Body of pancreas (tissue), 4 donors: Measurements from ENCODE around the gene NXPH3. TPM values are rescaled to one million over a fixed set of nuclear protein-coding genes. Genes with fewer than 3 reads are reported as not detected.
"Not testable (repeated sequence)": the region's sequence is repeated elsewhere in the genome, so short reads cannot be mapped to it uniquely, and the experiment has no call there.

ENCODE experiments used
- ATAC-seq: fragments of 150-250 bp; one replicate; pipeline ENCODE4 v1.9.1; 2016
- DNase-seq, 4 donors: peaks; one replicate each; pipeline ENCODE4 v3.0.0-alpha.2; 2019
- H3K27ac ChIP-seq, 4 donors: fragments of 200-600 bp; sonication (generic); 1 replicate in 3 of 4; 2 replicates in 1 of 4; pipeline versions ENCODE4 v1.5.1 to v1.6.1; 2016 to 2019; ENCODE audit warnings: mild to moderate bottlenecking in 1 of 4, mixed read lengths in 1 of 4, moderate library complexity in 1 of 4
- H3K27me3 ChIP-seq, 2 donors: fragments of 200-600 bp; sonication (generic); one replicate each; pipeline ENCODE4 v1.6.0; 2016; ENCODE audit warnings: mild to moderate bottlenecking in 1 of 2
- H3K36me3 ChIP-seq, 2 donors: fragments of 200-600 bp; sonication (generic); replicated peaks in 1 of 2; 2 replicates each; pipeline ENCODE4 v1.5.1; 2016; ENCODE audit warnings: low read depth in 2 of 2; ENCODE audit not compliant: insufficient read depth in 1 of 2
- H3K4me1 ChIP-seq: fragments of 200-600 bp; sonication (generic); one replicate; pipeline ENCODE4 v1.6.0; 2016
- H3K4me3 ChIP-seq, 2 donors: fragments of 200-600 bp; sonication (generic); 1 replicate in 1 of 2; 2 replicates in 1 of 2; pipeline ENCODE4 v1.5.1; 2016 to 2019
- H3K9me3 ChIP-seq, 3 donors: fragments of 200-600 bp; sonication (generic); 1 replicate in 2 of 3; 2 replicates in 1 of 3; pipeline ENCODE4 v1.5.1; 2016
- CTCF ChIP-seq, 7 experiments: fragments of 450-650 bp in 4 of 7; fragments of 200-600 bp in 3 of 7; sonication (generic) in 3 of 7; IDR thresholded peaks; one replicate each; pipeline ENCODE4 v1.5.1; 2016 to 2019; ENCODE audit warnings: antibody characterized with exemption in 7 of 7
- POLR2A ChIP-seq, 3 donors: fragments of 450-650 bp; IDR thresholded peaks; one replicate each; pipeline ENCODE4 v1.6.1; 2016; ENCODE audit warnings: antibody characterized with exemption in 3 of 3, mild to moderate bottlenecking in 2 of 3
- WGBS, 2 donors: methylation state at CpG; one replicate each; pipeline ENCODE4 v1.1.5; 2017; 5-methylcytosine and 5-hydroxymethylcytosine counted together
- intact Hi-C: fragments of 100-400 bp; cut with DNase I; formaldehyde crosslinking; loops from one replicate; pipeline ENCODE4 v1.15.1; 2023
- total RNA-seq, 2 donors: library from RNA; depleted of rRNA; stranded (reverse); fragments of >200 nt; gene quantifications; one replicate each; pipeline ENCODE4 v1.1.0, GENCODE V29; 2016

NXPH3 gene
- total RNA-seq, 2 donors from 2014 or later, result 0.78 to 0.99 TPM

- intact Hi-C loops, result no loop called here
- H3K27me3 ChIP-seq, result no peaks in the 10 kb centered on the region
- H3K36me3 ChIP-seq, result no peaks in the 10 kb centered on the region
- DNase-seq (peak; percentile 76 to 92 (median 85)), ATAC-seq (peak; percentile 66)
- H3K4me1 ChIP-seq, result peaks cover 33% of the 10 kb centered on the region
- TF ChIP-seq POLR2A (IDR thresholded peaks at IDR 0.05) (peak in 2 of 3 donors; percentile 33 to 50), CTCF (IDR thresholded peaks at IDR 0.05) (no peak)
- H3K4me3 ChIP-seq, result no peak overlapping the region
- peak overlapping the region in 3 of 4 donors; percentile 21 to 73 (median 63) for H3K27ac ChIP-seq
- 5 to 10% methylated on average over 14 of the region's 14 CpGs for WGBS, 2 donors
- no peaks in the 10 kb centered on the region for H3K9me3 ChIP-seq
These were observed 9.7 kb upstream of the NXPH3 start for GRCh38 chr17:49565948-49566491.

GRCh38 chr17:49566668-49567071 lies 9.0 kb upstream of the NXPH3 start:
- DNase-seq (peak in 3 of 4 donors; percentile 27 to 55 (median 37)), ATAC-seq (no peak)
- intact Hi-C loops, result no loop called here
- Histone ChIP-seq H3K36me3 (no peaks in the 10 kb centered on the region), H3K4me1 (peaks cover 33% of the 10 kb centered on the region), H3K27ac (peak overlapping the region in 3 of 4 donors; percentile 21 to 73 (median 63)), H3K27me3 (no peaks in the 10 kb centered on the region), H3K4me3 (no peak overlapping the region), H3K9me3 (no peaks in the 10 kb centered on the region)
- TF ChIP-seq POLR2A (IDR thresholded peaks at IDR 0.05) (no peak), CTCF (IDR thresholded peaks at IDR 0.05) (no peak)
- 59 to 60% methylated on average over 5 of the region's 5 CpGs for WGBS, 2 donors

GRCh38 chr17:49567104-49567521 lies 8.6 kb upstream of the NXPH3 start:
- Histone ChIP-seq H3K36me3 (no peaks in the 10 kb centered on the region), H3K4me1 (peaks cover 33% of the 10 kb centered on the region), H3K9me3 (no peaks in the 10 kb centered on the region), H3K4me3 (no peak overlapping the region), H3K27me3 (no peaks in the 10 kb centered on the region), H3K27ac (peak overlapping the region in 1 of 4 donors; percentile 63)
- intact Hi-C loops, result no loop called here
- ATAC-seq (no peak), DNase-seq (no peak)
- 61 to 67% methylated on average over 7 to 9 of the region's 9 CpGs for WGBS, 2 donors
- TF ChIP-seq POLR2A (IDR thresholded peaks at IDR 0.05), result no peak
- no peak for TF ChIP-seq CTCF (IDR thresholded peaks at IDR 0.05)

- intact Hi-C loops, result no loop called here
- peaks cover 33% of the 10 kb centered on the region for H3K4me1 ChIP-seq
- ATAC-seq (peak; percentile 78), DNase-seq (peak; percentile 89 to 94 (median 92))
- H3K36me3 ChIP-seq, result no peaks in the 10 kb centered on the region
- peak overlapping the region in 3 of 4 donors; percentile 49 to 63 (median 63) for H3K27ac ChIP-seq
- peak overlapping the region in 1 of 2 donors; percentile 6 for H3K4me3 ChIP-seq
- H3K27me3 ChIP-seq, result no peaks in the 10 kb centered on the region
- H3K9me3 ChIP-seq, result no peaks in the 10 kb centered on the region
- TF ChIP-seq POLR2A (IDR thresholded peaks at IDR 0.05) (peak in 1 of 3 donors; percentile 21), CTCF (IDR thresholded peaks at IDR 0.05) (peak; percentile 81 to 99 (median 97))
- 8 to 10% methylated on average over 18 to 42 of the region's 42 CpGs for WGBS, 2 donors
These were observed 7.6 kb upstream of the NXPH3 start for GRCh38 chr17:49567871-49568694.

- H3K4me3 ChIP-seq, H3K27ac ChIP-seq, DNase-seq, H3K36me3 ChIP-seq, intact Hi-C loops, H3K9me3 ChIP-seq, H3K27me3 ChIP-seq, ATAC-seq: not testable (repeated sequence)
- peaks cover 33% of the 10 kb centered on the region for H3K4me1 ChIP-seq
- WGBS, 2 donors, result 67 to 70% methylated on average over 7 of the region's 7 CpGs
These were observed 7.0 kb upstream of the NXPH3 start for GRCh38 chr17:49568695-49569047.
